HFFc6 (cell line): ENCODE measurements around the gene ZAP70. TPM values are rescaled to one million over a fixed set of nuclear protein-coding genes. Genes with fewer than 3 reads are reported as not detected.

Experiments
- DNase-seq: peaks from one replicate; pipeline ENCODE4 v3.0.0-alpha.2; 2018
- H3K27ac Mint-ChIP-seq: 2 replicates; pipeline ENCODE4 v1.8.0; 2020; ENCODE audit warnings: mild to moderate bottlenecking, mixed read lengths
- H3K27me3 Mint-ChIP-seq: 2 replicates; pipeline ENCODE4 v1.8.0; 2021; ENCODE audit warnings: mild to moderate bottlenecking, moderate library complexity, mixed read lengths; ENCODE audit not compliant: insufficient read depth
- H3K36me3 Mint-ChIP-seq: 2 replicates; pipeline ENCODE4 v1.8.0; 2021; ENCODE audit warnings: low read depth, mixed read lengths
- H3K4me1 Mint-ChIP-seq: 2 replicates; pipeline ENCODE4 v1.8.0; 2020; ENCODE audit warnings: low read depth, mixed read lengths
- H3K4me3 Mint-ChIP-seq: 2 replicates; pipeline ENCODE4 v1.8.0; 2020; ENCODE audit warnings: mild to moderate bottlenecking, moderate library complexity, mixed read lengths
- H3K9me3 Mint-ChIP-seq: 2 replicates; pipeline ENCODE4 v1.8.0; 2020; ENCODE audit warnings: mild to moderate bottlenecking, mixed read lengths
- total RNA-seq, 6 experiments: library from RNA; stranded (reverse); fragmentation: NEBNext Ultra II Directional; extraction: Animal tissue kit (Norgen Biotek cat#: 25700); gene quantifications; 2 replicates in 1 of 6; 3 replicates in 5 of 6; pipeline ENCODE4 v1.2.3, GENCODE V29; 2021
- TF ChIP-seq, protein P1 (sequence below): fragments of 200-600 bp; sonication (generic); IDR thresholded peaks from 2 replicates; pipeline ENCODE4 v1.5.0; 2021; ENCODE audit warnings: antibody characterized with exemption, mild to moderate bottlenecking

Gene ZAP70
- total RNA-seq, 6 experiments from 2014 or later, result not detected

DNA sequence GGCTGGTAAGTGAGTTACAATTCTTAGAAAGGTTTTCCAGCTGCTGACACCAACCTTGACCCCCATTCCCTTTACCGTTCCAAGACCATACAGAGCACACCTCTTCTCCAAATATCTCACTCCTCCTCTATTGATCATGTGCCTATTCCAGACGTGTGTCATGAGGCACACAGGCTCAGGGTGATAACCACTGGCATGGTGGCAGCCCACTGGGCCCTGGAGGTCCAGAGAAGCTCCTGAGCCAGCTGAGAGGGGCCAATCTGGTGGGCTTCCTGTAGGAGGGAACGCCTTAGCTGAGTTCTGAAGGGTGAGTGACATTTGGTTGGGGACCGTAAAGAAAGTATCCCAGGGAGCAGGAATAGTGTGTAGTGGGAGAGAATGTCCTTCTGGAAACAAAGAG lies 28.3 kb downstream of the ZAP70 start:
- Mint-ChIP-seq H3K9me3 (no peaks in the 10 kb centered on the region), H3K27me3 (peaks cover 14% of the 10 kb centered on the region), H3K4me1 (peaks cover 21% of the 10 kb centered on the region), H3K4me3 (no peak overlapping the region), H3K27ac (no peak overlapping the region), H3K36me3 (peaks cover 13% of the 10 kb centered on the region)
- TF ChIP-seq, protein P1, sequence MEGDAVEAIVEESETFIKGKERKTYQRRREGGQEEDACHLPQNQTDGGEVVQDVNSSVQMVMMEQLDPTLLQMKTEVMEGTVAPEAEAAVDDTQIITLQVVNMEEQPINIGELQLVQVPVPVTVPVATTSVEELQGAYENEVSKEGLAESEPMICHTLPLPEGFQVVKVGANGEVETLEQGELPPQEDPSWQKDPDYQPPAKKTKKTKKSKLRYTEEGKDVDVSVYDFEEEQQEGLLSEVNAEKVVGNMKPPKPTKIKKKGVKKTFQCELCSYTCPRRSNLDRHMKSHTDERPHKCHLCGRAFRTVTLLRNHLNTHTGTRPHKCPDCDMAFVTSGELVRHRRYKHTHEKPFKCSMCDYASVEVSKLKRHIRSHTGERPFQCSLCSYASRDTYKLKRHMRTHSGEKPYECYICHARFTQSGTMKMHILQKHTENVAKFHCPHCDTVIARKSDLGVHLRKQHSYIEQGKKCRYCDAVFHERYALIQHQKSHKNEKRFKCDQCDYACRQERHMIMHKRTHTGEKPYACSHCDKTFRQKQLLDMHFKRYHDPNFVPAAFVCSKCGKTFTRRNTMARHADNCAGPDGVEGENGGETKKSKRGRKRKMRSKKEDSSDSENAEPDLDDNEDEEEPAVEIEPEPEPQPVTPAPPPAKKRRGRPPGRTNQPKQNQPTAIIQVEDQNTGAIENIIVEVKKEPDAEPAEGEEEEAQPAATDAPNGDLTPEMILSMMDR, result no peak
- DNase-seq, result no peak

DNA sequence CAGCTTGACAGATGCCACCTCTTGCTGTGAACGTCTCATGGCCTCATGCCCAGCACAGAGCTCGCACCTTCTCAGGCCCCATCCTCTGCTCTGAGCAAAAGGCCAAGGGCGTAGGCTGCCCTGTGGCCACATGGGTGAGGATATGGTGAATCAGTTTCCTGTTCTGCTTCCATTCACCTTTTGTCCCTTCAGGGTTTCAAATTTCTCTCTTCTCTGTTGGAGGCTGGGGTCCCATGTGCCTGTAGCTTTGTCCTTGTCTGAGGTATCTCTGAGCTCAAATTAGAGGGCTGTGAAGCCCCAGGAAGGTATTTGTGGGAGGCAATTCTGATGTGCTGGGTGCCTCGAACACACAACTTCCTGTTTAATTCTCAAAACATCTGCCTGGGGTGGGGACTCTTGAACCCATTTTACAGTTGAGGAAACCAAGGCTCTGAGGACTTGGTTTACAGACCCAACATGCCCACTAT lies 29.0 kb downstream of the ZAP70 start:
- H3K9me3 Mint-ChIP-seq, result no peaks in the 10 kb centered on the region
- DNase-seq, result no peak
- no peak overlapping the region for H3K4me3 Mint-ChIP-seq
- TF ChIP-seq, protein P1, result no peak
- peaks cover 9% of the 10 kb centered on the region for H3K27me3 Mint-ChIP-seq
- peaks cover 24% of the 10 kb centered on the region for H3K4me1 Mint-ChIP-seq
- H3K27ac Mint-ChIP-seq, result no peak overlapping the region
- H3K36me3 Mint-ChIP-seq, result peaks cover 13% of the 10 kb centered on the region

DNA sequence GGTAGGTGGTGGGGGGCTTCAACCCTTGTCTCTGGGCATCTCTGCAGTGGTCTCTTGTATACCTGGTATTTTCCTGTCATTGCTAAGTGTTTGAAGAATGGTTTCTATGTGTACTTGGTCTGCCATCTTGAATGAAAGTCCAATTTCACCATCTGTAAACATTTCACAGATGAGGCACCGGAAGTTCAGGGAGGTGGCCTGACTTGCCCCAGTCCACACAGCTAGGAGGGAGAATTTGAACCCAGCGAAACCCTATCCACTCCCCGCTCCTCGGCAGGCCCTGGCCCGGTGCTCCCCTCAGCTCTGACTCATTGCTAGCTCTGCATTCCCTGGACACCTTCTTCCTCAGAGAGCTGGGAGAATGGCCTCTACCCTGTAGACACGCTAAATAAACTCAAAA lies 30.5 kb downstream of the ZAP70 start:
- H3K4me1 Mint-ChIP-seq, result peaks cover 27% of the 10 kb centered on the region
- TF ChIP-seq, protein P1, result no peak
- peaks cover 4% of the 10 kb centered on the region for H3K27me3 Mint-ChIP-seq
- DNase-seq, result no peak
- H3K27ac Mint-ChIP-seq, result no peak overlapping the region
- H3K9me3 Mint-ChIP-seq, result no peaks in the 10 kb centered on the region
- H3K4me3 Mint-ChIP-seq, result no peak overlapping the region
- peaks cover 13% of the 10 kb centered on the region for H3K36me3 Mint-ChIP-seq

DNA sequence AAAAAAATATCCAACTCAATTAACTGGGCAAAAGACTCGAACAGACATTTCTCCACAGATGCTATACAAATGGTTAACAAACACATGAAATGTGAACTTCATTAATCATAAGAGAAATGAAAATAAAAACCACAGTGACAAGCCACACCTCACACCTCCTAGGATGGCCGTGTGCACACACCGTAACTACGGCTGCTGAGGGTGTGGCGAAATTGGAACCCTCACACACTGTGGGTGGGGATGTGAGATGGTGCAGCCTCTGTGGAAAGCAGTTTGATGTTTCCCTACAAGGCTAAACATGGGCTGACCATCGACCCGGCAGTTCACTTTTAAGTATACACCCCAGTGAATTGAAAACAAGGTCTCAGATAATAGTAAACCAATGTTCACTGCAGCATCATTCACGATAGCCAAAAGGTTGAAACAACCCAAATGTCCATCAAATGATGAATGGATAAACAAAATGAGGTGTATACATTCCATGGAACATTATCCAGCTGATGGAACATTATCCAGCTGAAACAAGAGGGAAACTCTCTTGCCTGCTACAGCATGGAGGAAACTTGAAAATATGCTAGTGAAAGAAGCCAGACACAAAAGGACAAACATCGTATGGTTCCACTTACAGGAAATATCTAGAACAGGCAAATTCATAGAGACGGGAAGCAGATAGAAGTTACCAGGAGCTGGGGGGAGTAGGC lies 32.2 kb downstream of the ZAP70 start:
- Mint-ChIP-seq H3K4me1 (peaks cover 24% of the 10 kb centered on the region), H3K4me3 (no peak overlapping the region), H3K9me3 (no peaks in the 10 kb centered on the region), H3K27ac (no peak overlapping the region), H3K27me3 (peaks cover 6% of the 10 kb centered on the region), H3K36me3 (peaks cover 13% of the 10 kb centered on the region)
- TF ChIP-seq, protein P1, result no peak
- no peak for DNase-seq

DNA sequence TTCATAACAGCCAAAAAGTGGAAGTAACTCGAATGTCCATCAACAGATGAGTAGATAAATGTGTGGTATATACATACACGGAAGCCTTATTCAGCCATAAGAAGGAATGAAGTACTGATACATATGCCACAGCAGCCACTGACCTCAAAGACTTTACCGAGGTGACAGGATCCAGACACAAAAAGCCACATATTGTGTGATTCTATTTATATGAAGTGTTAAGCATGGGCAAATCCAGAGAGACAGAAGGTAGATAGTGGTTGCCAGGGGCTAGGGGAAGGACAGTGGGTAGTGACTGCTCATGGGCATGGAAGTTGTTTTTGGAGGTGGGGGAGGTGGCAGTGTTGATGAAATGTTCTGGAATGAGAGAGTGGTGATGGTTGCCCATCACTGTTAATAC lies 33.9 kb downstream of the ZAP70 start:
- Mint-ChIP-seq H3K36me3 (peaks cover 13% of the 10 kb centered on the region), H3K9me3 (no peaks in the 10 kb centered on the region), H3K27ac (no peak overlapping the region), H3K27me3 (peaks cover 4% of the 10 kb centered on the region; the same call in 1 of the 2 replicates), H3K4me3 (no peak overlapping the region), H3K4me1 (peaks cover 21% of the 10 kb centered on the region)
- TF ChIP-seq, protein P1, result no peak
- DNase-seq, result no peak
